Body of pancreas (tissue), 4 donors: ENCODE results near the gene HECTD2.

Source experiments
- CTCF ChIP-seq, 7 experiments: fragments of 450-650 bp in 4 of 7; fragments of 200-600 bp in 3 of 7; sonication (generic) in 3 of 7; IDR thresholded peaks; one replicate each; pipeline ENCODE4 v1.5.1; 2016 to 2019; ENCODE audit warnings: antibody characterized with exemption in 7 of 7
- POLR2A ChIP-seq, 3 donors: fragments of 450-650 bp; IDR thresholded peaks; one replicate each; pipeline ENCODE4 v1.6.1; 2016; ENCODE audit warnings: antibody characterized with exemption in 3 of 3, mild to moderate bottlenecking in 2 of 3

- TF ChIP-seq CTCF (IDR thresholded peaks at IDR 0.05) (no peak), POLR2A (IDR thresholded peaks at IDR 0.05) (no peak)
These were observed 55.1 kb downstream of the HECTD2 start for GRCh38 chr10:91465261-91465660.
